Heart right ventricle (tissue), 16 donors: ENCODE results near the gene NOS1AP. TPM values are rescaled to one million over a fixed set of nuclear protein-coding genes. Genes with fewer than 3 reads are reported as not detected.
"Not testable (repeated sequence)": the region's sequence is repeated elsewhere in the genome, so short reads cannot be mapped to it uniquely, and the experiment has no call there.

ENCODE experiments used
- ATAC-seq, 8 donors: fragments of 200-7000 bp; cut with Tn5 transposase; one replicate each; pipeline ENCODE4 v1.9.1; 2020; ENCODE audit warnings: mild to moderate bottlenecking in 8 of 8, moderate library complexity in 8 of 8, moderate number of reproducible peaks in 1 of 8
- DNase-seq, 2 donors: peaks; one replicate each; pipeline ENCODE4 v3.0.0-alpha.2; 2020
- H3K27ac ChIP-seq, 10 donors: fragments of 200-600 bp; sonication (generic) in 2 of 10; one replicate each; pipeline versions ENCODE4 v1.5.0 to v1.8.0; 2020 to 2022; ENCODE audit warnings: mild to moderate bottlenecking in 3 of 10
- H3K27me3 ChIP-seq, 7 donors: fragments of 200-600 bp; one replicate each; pipeline ENCODE4 v1.8.0; 2021 to 2022; ENCODE audit warnings: mild to moderate bottlenecking in 2 of 7
- H3K36me3 ChIP-seq, 9 donors: fragments of 200-600 bp; sonication (generic) in 1 of 9; one replicate each; pipeline versions ENCODE4 v1.5.0 to v1.8.0; 2020 to 2022; ENCODE audit warnings: mild to moderate bottlenecking in 2 of 9
- H3K4me1 ChIP-seq, 9 donors: fragments of 200-600 bp; sonication (generic) in 1 of 9; one replicate each; pipeline versions ENCODE4 v1.5.0 to v1.8.0; 2020 to 2022; ENCODE audit warnings: mild to moderate bottlenecking in 4 of 9
- H3K4me3 ChIP-seq, 10 donors: fragments of 200-600 bp; sonication (generic) in 2 of 10; one replicate each; pipeline versions ENCODE4 v1.5.0 to v1.8.0; 2020 to 2022; ENCODE audit warnings: mild to moderate bottlenecking in 7 of 10, moderate library complexity in 2 of 10
- H3K9me3 ChIP-seq, 11 donors: fragments of 200-600 bp in 10 of 11; sonication (generic) in 2 of 11; one replicate each; pipeline versions ENCODE4 v1.5.0 to v1.8.0; 2013 to 2022; ENCODE audit warnings: mild to moderate bottlenecking in 2 of 11, control low read depth in 1 of 11, moderate library complexity in 1 of 11
- CTCF ChIP-seq, 9 donors: fragments of 200-600 bp; sonication (generic) in 2 of 9; IDR thresholded peaks; one replicate each; pipeline versions ENCODE4 v1.5.0 to v1.8.0; 2021 to 2022; ENCODE audit warnings: antibody characterized with exemption in 9 of 9, mild to moderate bottlenecking in 5 of 9, moderate library complexity in 1 of 9
- whole genome bisulfite sequencing, 2 donors: extraction: QIAGEN DNeasy Blood & Tissue Kit; methylation state at CpG; one replicate each; pipeline ENCODE4 v1.1.7; 2013; ENCODE audit warnings: inconsistent platforms in 1 of 2; 5-methylcytosine and 5-hydroxymethylcytosine counted together
- intact Hi-C, 10 donors: fragments of 100-400 bp; cut with DNase I; formaldehyde crosslinking; loops; one replicate each; pipeline versions ENCODE4 v1.11.1 to v1.14.2; 2022
- polyA plus RNA-seq, 2 donors: library from polyadenylated mRNA; stranded (reverse); fragments of 200-250 nt; gene quantifications; one replicate each; pipeline ENCODE4 v1.2.3, GENCODE V29; 2013
- total RNA-seq, 10 donors: library from RNA; stranded (reverse); fragmentation: NEBNext Ultra II Directional in 3 of 10; extraction: Animal tissue kit (Norgen Biotek cat#: 25700) in 3 of 10; gene quantifications; one replicate each; pipeline versions ENCODE4 v1.2.1 to v1.2.4, GENCODE V29; 2021 to 2023
- donor health status: Arrhythmogenic right ventricular cardiomyopathy.
- donor health status: ischemic (EF 13 %, LVEDD 7.1; RV severe dilation, severe dysfunction).
- donor health status: healthy with polysubstance abuse.
- donor health status: DM: no; HTN: yes; CAD: no.
- donor health status: DM: no; HTN: no; CAD: no.
- donor health status: ischemic (EF 25% LVEDD 6.9; RV normal size, moderate dysfunction).
- donor health status: ischemic (EF 25% LVEDD 5.7; RV mildly dilated, moderate dysfunction).
- donor health status: healthy.
- donor health status: DM: yes; HTN: yes; CAD: no.
- donor health status: Ischemic cardiomyopathy.
- donor health status: ischemic (EF 35%, LVEDD 5.7; RV mildly dilated, moderate dysfunction).
- donor health status: nonischemic (EF 11% LVEDD 7.7; RV severe dilation, severe dysfunction).
- donor health status: DM: yes; HTN: yes; CAD: no.
- donor health status: PGD.
- donor health status: ischemic (EF 29% LVEDD 5.4; RV normal size, mild dysfunction).
- donor health status: nonischemic (EF 23%, LVEDD 6.1; RV moderate dilation, normal function).

Gene NOS1AP
- total and polyA plus RNA-seq, 12 donors: 0.19 to 7.1 (median 4.6) TPM

- H3K27ac ChIP-seq: no peak overlapping the region
- DNase-seq (no peak), ATAC-seq (no peak)
- no peak for TF ChIP-seq CTCF (IDR thresholded peaks at IDR 0.05)
- H3K4me1 ChIP-seq: peaks cover 0 to 35% (median 4%) of the 10 kb centered on the region in 9 donors
- no peaks in the 10 kb centered on the region for H3K36me3 ChIP-seq
- H3K9me3 ChIP-seq: peaks cover 0 to 6% (median 0%) of the 10 kb centered on the region in 11 donors
- H3K27me3 ChIP-seq: peaks cover 0 to 4% (median 0%) of the 10 kb centered on the region in 7 donors
- intact Hi-C loops: no loop called here
- 72 to 82% methylated on average over 1 of the region's 1 CpG for WGBS, 2 donors
- H3K4me3 ChIP-seq: no peak overlapping the region
These were observed 11.8 kb downstream of the NOS1AP start for GRCh38 chr1:162081316-162081715.

- H3K27ac ChIP-seq, H3K27me3 ChIP-seq, H3K9me3 ChIP-seq, DNase-seq, H3K36me3 ChIP-seq, intact Hi-C loops, ATAC-seq, H3K4me3 ChIP-seq: not testable (repeated sequence)
- WGBS, 2 donors: 93 to 98% methylated on average over 2 of the region's 2 CpGs
- peaks cover 0 to 35% (median 4%) of the 10 kb centered on the region in 9 donors for H3K4me1 ChIP-seq
These were observed 12.6 kb downstream of the NOS1AP start for GRCh38 chr1:162082080-162082479.

GRCh38 chr1:162083273-162083672 lies 13.8 kb downstream of the NOS1AP start:
- ATAC-seq (no peak), DNase-seq (no peak)
- Histone ChIP-seq H3K27ac (no peak overlapping the region), H3K36me3 (no peaks in the 10 kb centered on the region), H3K4me3 (no peak overlapping the region), H3K9me3 (peaks cover 0 to 6% (median 0%) of the 10 kb centered on the region in 11 donors), H3K4me1 (peaks cover 0 to 26% (median 4%) of the 10 kb centered on the region in 9 donors), H3K27me3 (peaks cover 0 to 4% (median 0%) of the 10 kb centered on the region in 7 donors)
- intact Hi-C loops: no loop called here
- 95 to 98% methylated on average over 2 of the region's 2 CpGs for WGBS, 2 donors
- no peak for TF ChIP-seq CTCF (IDR thresholded peaks at IDR 0.05)

GRCh38 chr1:162085991-162086390 lies 16.5 kb downstream of the NOS1AP start:
- Histone ChIP-seq H3K4me3 (no peak overlapping the region), H3K36me3 (no peaks in the 10 kb centered on the region), H3K27ac (no peak overlapping the region), H3K4me1 (peaks cover 0 to 4% (median 0%) of the 10 kb centered on the region in 9 donors), H3K9me3 (peaks cover 0 to 7% (median 0%) of the 10 kb centered on the region in 11 donors), H3K27me3 (no peaks in the 10 kb centered on the region)
- intact Hi-C loops: no loop called here
- ATAC-seq (no peak), DNase-seq (no peak)
- no peak for TF ChIP-seq CTCF (IDR thresholded peaks at IDR 0.05)
- WGBS, 2 donors: 77 to 84% methylated on average over 3 of the region's 3 CpGs

- WGBS, 2 donors: 76 to 85% methylated on average over 1 of the region's 1 CpG
- DNase-seq: no peak
- no peaks in the 10 kb centered on the region for H3K27me3 ChIP-seq
These were observed 17.6 kb downstream of the NOS1AP start for GRCh38 chr1:162087111-162087510.

More at GRCh38 chr1:162087111-162087510, 17.6 kb downstream of the NOS1AP start:
- Histone ChIP-seq H3K27ac (no peak overlapping the region), H3K4me3 (no peak overlapping the region), H3K9me3 (peaks cover 0 to 6% (median 0%) of the 10 kb centered on the region in 11 donors), H3K4me1 (peaks cover 0 to 3% (median 0%) of the 10 kb centered on the region in 9 donors), H3K36me3 (no peaks in the 10 kb centered on the region)
- ATAC-seq: no peak
- intact Hi-C loops: no loop called here
- no peak for TF ChIP-seq CTCF (IDR thresholded peaks at IDR 0.05)
